ENCODE data around the gene ITM2B. TPM values are rescaled to one million over a fixed set of nuclear protein-coding genes. Genes with fewer than 3 reads are reported as not detected.

Gene ITM2B
- total RNA-seq, 4 donors from 2014 or later, result 299 to 343 (median 303) TPM

Other genes with a start within 250 kb of the ITM2B start
- gene SUCLA2, start 231.9 kb upstream of the ITM2B start, total RNA-seq, result 10 to 100 TPM; 42.1 to 62.7 (median 50.0) TPM
- gene NUDT15, start 195.5 kb upstream of the ITM2B start, total RNA-seq, result 1 to 10 TPM; 5.0 to 8.0 (median 5.9) TPM
- gene MED4, start 138.1 kb upstream of the ITM2B start, total RNA-seq, result 10 to 100 TPM; 32.0 to 42.1 (median 37.1) TPM
- 10 to 100 TPM; 28.4 to 33.2 (median 29.9) TPM for gene RB1, start 70.5 kb downstream of the ITM2B start, total RNA-seq
- 10 to 100 TPM in 1 of 4 donors, 1 to 10 TPM in 3; 7.8 to 14.2 (median 8.8) TPM for gene LPAR6, start 179.9 kb downstream of the ITM2B start, total RNA-seq